IMR-90 (cell line): ENCODE measurements around the gene LDLRAD3. TPM values are rescaled to one million over a fixed set of nuclear protein-coding genes. Genes with fewer than 3 reads are reported as not detected.

Experiments used
- ATAC-seq: fragments of 200-7000 bp; cut with Tn5 transposase; 2 replicates; pipeline ENCODE4 v1.9.1; 2020; ENCODE audit warnings: low read depth, mild to moderate bottlenecking, moderate library complexity
- BruUV-seq: library from RNA; stranded (reverse); fragments of 400-500 nt; replicated peaks from 2 replicates; lab custom pipeline; 2021; lab: Mats Ljungman, UMichigan
- CTCF ChIA-PET: fragments of 300-600 bp; formaldehyde crosslinking; extraction: SDS; loops from one replicate; lab custom pipeline; 2021; ENCODE audit warnings: antibody characterized with exemption; lab: Yijun Ruan, JAX
- POLR2A ChIA-PET: fragments of 300-600 bp; sonication (Branson Sonifier 250); formaldehyde crosslinking; loops from one replicate; lab custom pipeline; 2022; ENCODE audit warnings: antibody characterized with exemption; ENCODE audit not compliant: unreplicated experiment; lab: Charles Lee
- DNase-seq: peaks from one replicate; pipeline ENCODE4 v3.0.0; 2013
- H2AFZ ChIP-seq: replicated peaks from 2 replicates; pipeline ENCODE3; 2013; ENCODE audit warnings: low read length, mild to moderate bottlenecking; ENCODE audit not compliant: poor library complexity
- H2AK5ac ChIP-seq: 2 replicates; pipeline ENCODE4 v1.6.1; 2013; ENCODE audit warnings: low read depth, low read length, inconsistent platforms
- H2AK9ac ChIP-seq: replicated peaks from 2 replicates; pipeline ENCODE3; 2013; ENCODE audit warnings: mild to moderate bottlenecking, low read depth, low read length, moderate library complexity; ENCODE audit not compliant: poor library complexity
- H2BK120ac ChIP-seq: 2 replicates; pipeline ENCODE4 v1.6.1; 2013; ENCODE audit warnings: low read depth, low read length, inconsistent platforms
- H2BK15ac ChIP-seq: 3 replicates; pipeline ENCODE4 v1.6.1; 2013; ENCODE audit warnings: low read depth, low read length, inconsistent platforms
- H2BK20ac ChIP-seq: 2 replicates; pipeline ENCODE4 v1.6.1; 2013; ENCODE audit warnings: low read depth, mild to moderate bottlenecking, inconsistent platforms, low read length, moderate library complexity
- H2BK5ac ChIP-seq: 2 replicates; pipeline ENCODE4 v1.6.1; 2013; ENCODE audit warnings: mild to moderate bottlenecking, low read depth, low read length, inconsistent platforms; ENCODE audit not compliant: poor library complexity, severe bottlenecking
- H3K14ac ChIP-seq: replicated peaks from 2 replicates; pipeline ENCODE4 v1.6.1; 2013; ENCODE audit warnings: low read depth, low read length, inconsistent platforms
- H3K18ac ChIP-seq: 2 replicates; pipeline ENCODE4 v1.6.1; 2013; ENCODE audit warnings: low read depth, low read length, control low read depth
- H3K23ac ChIP-seq: 2 replicates; pipeline ENCODE4 v1.6.1; 2013; ENCODE audit warnings: low read depth, low read length, inconsistent platforms
- H3K27ac ChIP-seq: 2 replicates; pipeline ENCODE4 v1.5.1; 2013; ENCODE audit warnings: mild to moderate bottlenecking, control low read depth, low read length; ENCODE audit not compliant: insufficient read depth
- H3K27me3 ChIP-seq: 2 replicates; pipeline ENCODE4 v1.6.1; 2013; ENCODE audit warnings: low read length; ENCODE audit not compliant: control insufficient read depth, insufficient read depth
- H3K36me3 ChIP-seq: 2 replicates; pipeline ENCODE4 v1.6.1; 2013; ENCODE audit warnings: low read length, mixed read lengths; ENCODE audit not compliant: control insufficient read depth, insufficient read depth
- H3K4ac ChIP-seq: 2 replicates; pipeline ENCODE4 v1.6.1; 2013; ENCODE audit warnings: low read depth, low read length, inconsistent platforms
- H3K4me1 ChIP-seq: 2 replicates; pipeline ENCODE4 v1.6.1; 2013; ENCODE audit warnings: low read length, mixed read lengths; ENCODE audit not compliant: control insufficient read depth, insufficient read depth
- H3K4me2 ChIP-seq: 2 replicates; pipeline ENCODE4 v1.6.1; 2013; ENCODE audit warnings: low read depth, mild to moderate bottlenecking, control low read depth, low read length, moderate library complexity
- H3K4me3 ChIP-seq: 2 replicates; pipeline ENCODE4 v1.5.1; 2013; ENCODE audit warnings: low read depth, mild to moderate bottlenecking, control low read depth, low read length, moderate library complexity; ENCODE audit not compliant: insufficient read depth
- H3K56ac ChIP-seq: 2 replicates; pipeline ENCODE4 v1.6.1; 2013; ENCODE audit warnings: low read length, inconsistent platforms; ENCODE audit not compliant: insufficient read depth; ENCODE audit errors: extremely low read depth
- H3K79me1 ChIP-seq, 2 experiments: 2 replicates each; pipeline ENCODE4 v1.6.1; 2013; ENCODE audit warnings: low read length in 2 of 2, inconsistent platforms in 1 of 2, low read depth in 1 of 2
- H3K9ac ChIP-seq: 2 replicates; pipeline ENCODE4 v1.6.1; 2013; ENCODE audit warnings: low read depth, low read length, control low read depth
- H3K9me1 ChIP-seq: 2 replicates; pipeline ENCODE4 v1.6.1; 2013; ENCODE audit warnings: low read length, inconsistent platforms; ENCODE audit not compliant: insufficient read depth
- H3K9me3 ChIP-seq: 2 replicates; pipeline ENCODE4 v1.6.1; 2013; ENCODE audit warnings: low read length; ENCODE audit not compliant: control insufficient read depth, insufficient read depth
- H4K20me1 ChIP-seq: 2 replicates; pipeline ENCODE4 v1.6.1; 2013; ENCODE audit warnings: low read length, inconsistent platforms; ENCODE audit not compliant: insufficient read depth
- H4K5ac ChIP-seq: 2 replicates; pipeline ENCODE4 v1.6.1; 2013; ENCODE audit warnings: mild to moderate bottlenecking, low read depth, low read length, control low read depth
- H4K8ac ChIP-seq, 2 experiments: 2 replicates each; pipeline ENCODE4 v1.6.1; 2013; ENCODE audit warnings: low read depth in 2 of 2, low read length in 2 of 2, control low read depth in 1 of 2, inconsistent platforms in 1 of 2
- H4K91ac ChIP-seq: 2 replicates; pipeline ENCODE4 v1.6.1; 2013; ENCODE audit warnings: low read depth, low read length, inconsistent platforms; ENCODE audit not compliant: insufficient read depth
- CHD1 ChIP-seq: IDR thresholded peaks from 2 replicates; pipeline ENCODE4 v1.6.1; 2012; ENCODE audit warnings: low read depth, low read length, improper control_type of control experiment
- WGBS, 2 experiments: methylation state at CpG; one replicate each; pipeline versions ENCODE4 v1.1.5 to v1.1.7; 2013; ENCODE audit warnings: missing lambda C conversion rate in 2 of 2; ENCODE audit not compliant: insufficient read length in 1 of 2; ENCODE audit errors: extremely low coverage in 2 of 2; 5-methylcytosine and 5-hydroxymethylcytosine counted together
- dilution Hi-C: fragments of 300-500 bp; cut with HindIII; formaldehyde crosslinking; loops from one replicate; pipeline ENCODE4 v1.14.3; 2018; ENCODE audit warnings: low sequenced_read_pairs; ENCODE audit not compliant: unreplicated experiment
- in situ Hi-C: fragments of 300-500 bp; cut with MboI; formaldehyde crosslinking; loops from 3 replicates; pipeline ENCODE4 v1.14.3; 2019; ENCODE audit warnings: low sequenced_read_pairs, inconsistent platforms, mixed read lengths
- intact Hi-C: fragments of 100-400 bp; cut with micrococcal nuclease; formaldehyde crosslinking; loops from 2 replicates; pipeline ENCODE4 v1.10.0; 2022
- polyA plus RNA-seq, 3 experiments: library from polyadenylated mRNA; depleted of rRNA; stranded (reverse); fragments of >200 nt; gene quantifications; 2 replicates each; pipeline ENCODE4 v1.2.3, GENCODE V29; 2012; ENCODE audit warnings: low replicate concordance in 1 of 3
- total RNA-seq: library from RNA; depleted of rRNA; stranded (reverse); fragments of >200 nt; gene quantifications from 2 replicates; pipeline ENCODE4 v1.2.3, GENCODE V29; 2012

LDLRAD3 gene
- total and polyA plus RNA-seq, 2 of the 4 experiments (the other 2 are of a cell fraction) = 2.7 to 6.4 TPM

DNA sequence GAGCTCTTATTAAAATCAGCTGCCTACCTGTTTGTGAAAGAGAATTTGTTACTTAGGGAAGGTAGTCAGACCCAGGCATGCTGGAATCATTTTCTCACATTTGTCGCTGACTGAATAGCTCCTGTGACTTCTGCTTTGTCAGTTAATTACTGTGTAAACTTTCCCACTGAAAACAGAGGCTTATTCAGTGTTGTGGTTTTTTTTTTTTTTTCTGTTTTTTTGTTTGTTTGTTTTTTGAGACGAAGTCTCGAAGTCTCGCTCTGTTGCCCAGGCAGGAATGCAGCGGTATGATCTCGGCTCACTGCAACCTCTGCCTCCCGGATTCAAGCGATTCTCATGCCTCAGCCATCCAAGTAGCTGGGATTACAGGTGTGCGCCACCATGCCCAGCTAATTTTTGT lies 5.6 kb upstream of the LDLRAD3 start:
- Histone ChIP-seq H3K4me2 (no peak overlapping the region), H4K91ac (no peak overlapping the region), H3K9me1 (0 out of 2 replicates have a peak, but pooled peaks cover 1% of the 10 kb centered on the region), H3K9me3 (no peaks in the 10 kb centered on the region), H3K27ac (no peak overlapping the region), H2AFZ (no peak overlapping the region), H2BK120ac (no peak overlapping the region), H2AK5ac (no peak overlapping the region), H3K9ac (no peak overlapping the region), H3K4me1 (no peaks in the 10 kb centered on the region), H3K36me3 (no peaks in the 10 kb centered on the region), H2AK9ac (no peak overlapping the region), H4K5ac (no peak overlapping the region), H3K23ac (no peak overlapping the region), H2BK15ac (no peak overlapping the region), H3K79me1 (no peaks in the 10 kb centered on the region), H4K8ac (no peak overlapping the region), H3K4ac (no peak overlapping the region), H2BK5ac (no peak overlapping the region), H3K4me3 (no peak overlapping the region), H3K56ac (no peak overlapping the region), H3K27me3 (peaks cover 27% of the 10 kb centered on the region), H2BK20ac (no peak overlapping the region), H3K14ac (no peak overlapping the region), H4K20me1 (no peaks in the 10 kb centered on the region), H3K18ac (no peak overlapping the region)
- no TSS peak for BruUV-seq
- no peak for DNase-seq
- ATAC-seq = no peak
- POLR2A ChIA-PET = no interaction called here
- intact Hi-C loops (no loop called here), in situ Hi-C loops (no loop called here), dilution Hi-C loops (no loop called here)
- no peak for TF ChIP-seq CHD1
- 100% methylated on average over 1 of the region's 9 CpGs; no CpG with 5 or more reads in 1 of the 2 experiments for WGBS, 2 experiments
- CTCF ChIA-PET = interaction anchor here (0.6 kb wide), 1 partner anchor 465 kb away, joined by 3 read pairs; no protein-coding TSS in a partner anchor
